ENCODE measurements around the gene RCN2. TPM values are rescaled to one million over a fixed set of nuclear protein-coding genes. Genes with fewer than 3 reads are reported as not detected.

RCN2 gene
- total and polyA plus RNA-seq, 2 experiments from 2014 or later, result 170 to 327 TPM

- H3K9me2 ChIP-seq (ENCODE audit: insufficient read depth), result no peaks in the 10 kb centered on the region
- no peaks in the 10 kb centered on the region for H3K27me3 ChIP-seq (ENCODE audit: insufficient read depth)
- H3K79me2 ChIP-seq (replicated peaks; ENCODE audit: insufficient read depth), result no peaks in the 10 kb centered on the region
- ATAC-seq (no peak), DNase-seq (ENCODE audit: low spot score) (no peak)
- H3K27ac ChIP-seq (ENCODE audit: low read depth), result peak overlapping the region; percentile 65; the same call in 1 of the 2 replicates
- H3K4me2 ChIP-seq, result no peak overlapping the region
- TF ChIP-seq ZNF114 (CRISPR knock-in tag; IDR thresholded peaks at IDR 0.05), result no peak
- H3F3A ChIP-seq (replicated peaks; ENCODE audit: low read depth), result no peaks in the 10 kb centered on the region
- Mint-ChIP-seq H3K9me3 (no peaks in the 10 kb centered on the region), H3K4me1 (peaks cover 4% of the 10 kb centered on the region; the same call in 1 of the 3 replicates), H3K36me3 (ENCODE audit: low read depth) (peaks cover 12% of the 10 kb centered on the region), H3K4me3 (no peak overlapping the region), H3K27ac (no peak overlapping the region; the same call in 1 of the 2 replicates), H3K27me3 (ENCODE audit: insufficient read depth, low read depth, poor library complexity) (peaks cover 2% of the 10 kb centered on the region)
- no peak overlapping the region for H2AFZ ChIP-seq
- no peak overlapping the region for H3K4me3 ChIP-seq
- peaks cover 4% of the 10 kb centered on the region; the same call in 1 of the 2 replicates for H3K36me3 ChIP-seq (ENCODE audit: insufficient read depth)
- peaks cover 12% of the 10 kb centered on the region for H3K4me1 ChIP-seq (ENCODE audit: insufficient read depth)
- 0 out of 2 replicates have a peak, but pooled peaks cover 7% of the 10 kb centered on the region for H4K20me1 ChIP-seq (replicated peaks; ENCODE audit: insufficient read depth)
Observed at GRCh38 chr15:76954744-76955143, 23.2 kb downstream of the RCN2 start.

GRCh38 chr15:76961268-76962011 is 29.9 kb downstream of the RCN2 start:
- DNase-seq (ENCODE audit: low spot score), result peak; percentile 16
- ATAC-seq, result peak; percentile 43
- Histone ChIP-seq H3K4me2 (no peak overlapping the region), H3K36me3 (ENCODE audit: insufficient read depth) (no peaks in the 10 kb centered on the region), H3K4me3 (no peak overlapping the region), H3K79me2 (replicated peaks; ENCODE audit: insufficient read depth) (no peaks in the 10 kb centered on the region), H3K27ac (ENCODE audit: low read depth) (no peak overlapping the region), H3K9me2 (ENCODE audit: insufficient read depth) (no peaks in the 10 kb centered on the region), H4K20me1 (replicated peaks; ENCODE audit: insufficient read depth) (no peaks in the 10 kb centered on the region), H3K27me3 (ENCODE audit: insufficient read depth) (no peaks in the 10 kb centered on the region), H3K4me1 (ENCODE audit: insufficient read depth) (peaks cover 5% of the 10 kb centered on the region; the same call in 1 of the 2 replicates), H2AFZ (0 out of 2 replicates have a peak overlapping the region, but pooled peaks have one; percentile 47), H3F3A (replicated peaks; ENCODE audit: low read depth) (no peaks in the 10 kb centered on the region)
- Mint-ChIP-seq H3K27me3 (ENCODE audit: insufficient read depth, low read depth, poor library complexity) (peaks cover 1% of the 10 kb centered on the region), H3K9me3 (no peaks in the 10 kb centered on the region), H3K4me1 (peaks cover 12% of the 10 kb centered on the region), H3K36me3 (ENCODE audit: low read depth) (no peaks in the 10 kb centered on the region), H3K27ac (no peak overlapping the region), H3K4me3 (no peak overlapping the region)
- TF ChIP-seq NANOG (IDR thresholded peaks at IDR 0.05; ENCODE audit: borderline replicate concordance) (no peak), STAT1 (IDR thresholded peaks at IDR 0.05; ENCODE audit: unreplicated experiment) (no peak), CTCF (conservative IDR thresholded peaks at IDR 0.05; ENCODE audit: low read depth in 2 of 2) (no peak; a peak in 1 of 4 replicates), EZH2phosphoT487 (IDR thresholded peaks at IDR 0.05; ENCODE audit: unreplicated experiment) (no peak), ZNF331 (CRISPR knock-in tag; IDR thresholded peaks at IDR 0.05; ENCODE audit: low read depth) (no peak)

- Histone ChIP-seq H2AFZ (no peak overlapping the region), H3K4me2 (no peak overlapping the region), H3K4me3 (no peak overlapping the region), H3K27ac (ENCODE audit: low read depth) (no peak overlapping the region), H3K79me2 (replicated peaks; ENCODE audit: insufficient read depth) (no peaks in the 10 kb centered on the region), H3K36me3 (ENCODE audit: insufficient read depth) (no peaks in the 10 kb centered on the region), H4K20me1 (replicated peaks; ENCODE audit: insufficient read depth) (no peaks in the 10 kb centered on the region), H3F3A (replicated peaks; ENCODE audit: low read depth) (no peaks in the 10 kb centered on the region), H3K4me1 (ENCODE audit: insufficient read depth) (peaks cover 5% of the 10 kb centered on the region; the same call in 1 of the 2 replicates), H3K27me3 (ENCODE audit: insufficient read depth) (no peaks in the 10 kb centered on the region), H3K9me2 (ENCODE audit: insufficient read depth) (no peaks in the 10 kb centered on the region)
- Mint-ChIP-seq H3K27ac (no peak overlapping the region), H3K9me3 (no peaks in the 10 kb centered on the region), H3K4me1 (peaks cover 14% of the 10 kb centered on the region), H3K36me3 (ENCODE audit: low read depth) (no peaks in the 10 kb centered on the region), H3K4me3 (no peak overlapping the region), H3K27me3 (ENCODE audit: insufficient read depth, low read depth, poor library complexity) (peaks cover 1% of the 10 kb centered on the region)
- DNase-seq (ENCODE audit: low spot score), result no peak
- ATAC-seq, result no peak
- no peak for TF ChIP-seq NANOG (IDR thresholded peaks at IDR 0.05; ENCODE audit: borderline replicate concordance)
- no peak for TF ChIP-seq POLR2AphosphoS5 (IDR thresholded peaks at IDR 0.05; ENCODE audit: low read depth)
- TF ChIP-seq ZNF114 (CRISPR knock-in tag; IDR thresholded peaks at IDR 0.05), result no peak
- TF ChIP-seq EZH2 (IDR thresholded peaks at IDR 0.05; ENCODE audit: low read depth, unreplicated experiment), result no peak
- TF ChIP-seq REST (IDR thresholded peaks at IDR 0.05; ENCODE audit: unreplicated experiment), result no peak
- TF ChIP-seq CTCF (conservative IDR thresholded peaks at IDR 0.05; ENCODE audit: low read depth in 2 of 2), result no peak
Observed at GRCh38 chr15:76962337-76963013, 30.9 kb downstream of the RCN2 start.
